Embryonic facial prominence (tissue), 1 donor: ENCODE measurements around the gene TUBGCP5.
"Not testable (repeated sequence)": the region's sequence is repeated elsewhere in the genome, so short reads cannot be mapped to it uniquely, and the experiment has no call there.

Source experiments
- DNase-seq: peaks from one replicate; pipeline ENCODE4 v3.0.0-alpha.2; 2016; ENCODE audit errors: extremely low spot score

Gene TUBGCP5

DNA sequence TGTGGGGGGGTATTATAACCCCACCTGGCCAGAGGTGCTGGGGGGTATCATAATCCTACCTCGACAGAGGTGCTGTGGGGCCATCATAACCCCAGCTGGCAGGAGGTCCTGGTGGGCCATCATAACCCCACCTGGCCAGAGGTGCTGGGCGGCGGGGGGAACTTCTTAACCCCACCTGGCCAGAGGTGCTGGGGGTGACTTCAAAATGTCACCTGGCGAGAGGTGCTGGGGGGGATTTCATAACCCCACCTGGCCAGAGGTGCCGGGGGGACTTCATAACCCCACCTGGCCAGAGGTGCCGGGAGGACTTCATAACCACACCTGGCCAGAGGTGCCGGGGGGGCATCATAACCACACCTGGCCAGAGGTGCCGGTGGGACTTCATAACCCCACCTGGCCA, 2.4 kb upstream of the TUBGCP5 start:
- DNase-seq: not testable (repeated sequence)

DNA sequence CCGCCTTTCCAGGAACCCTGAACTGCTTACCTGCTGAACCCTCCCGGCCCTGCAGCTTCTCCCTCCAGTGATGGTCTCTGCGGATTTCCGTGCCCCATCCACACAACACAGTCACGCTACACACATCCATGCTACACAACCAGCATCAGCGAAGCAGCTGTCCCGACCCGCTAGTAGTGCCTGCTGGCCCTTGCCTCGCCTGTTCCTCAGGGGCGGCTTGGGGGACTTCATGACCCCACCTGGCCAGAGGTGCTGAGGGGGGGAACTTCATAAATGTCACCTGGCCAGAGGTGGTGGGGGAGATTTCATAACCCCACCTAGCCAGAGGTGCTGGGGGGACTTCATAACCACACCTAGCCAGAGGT, 530 bp upstream of the TUBGCP5 start:
- no peak for DNase-seq

DNA sequence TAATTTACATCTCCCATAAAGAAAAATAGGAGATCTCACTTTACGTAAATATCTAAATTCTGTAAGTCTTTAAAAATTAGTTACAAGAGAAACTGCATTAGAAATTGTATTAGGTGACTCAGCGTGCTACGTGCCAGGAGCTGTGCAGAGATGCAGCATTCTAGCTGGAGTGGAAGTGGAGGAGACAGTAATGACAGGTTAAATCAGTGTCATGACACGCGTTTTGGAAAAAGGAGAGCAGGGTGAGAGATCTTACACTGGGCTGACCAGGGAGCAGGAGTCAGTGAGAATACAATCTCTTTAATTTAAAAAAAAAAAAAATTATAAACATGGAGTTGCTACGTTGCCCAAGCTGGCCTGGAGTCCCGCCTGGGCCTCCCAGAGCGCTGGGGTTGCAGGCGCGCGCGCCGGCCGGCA, 635 bp downstream of the TUBGCP5 start:
- no peak for DNase-seq

DNA sequence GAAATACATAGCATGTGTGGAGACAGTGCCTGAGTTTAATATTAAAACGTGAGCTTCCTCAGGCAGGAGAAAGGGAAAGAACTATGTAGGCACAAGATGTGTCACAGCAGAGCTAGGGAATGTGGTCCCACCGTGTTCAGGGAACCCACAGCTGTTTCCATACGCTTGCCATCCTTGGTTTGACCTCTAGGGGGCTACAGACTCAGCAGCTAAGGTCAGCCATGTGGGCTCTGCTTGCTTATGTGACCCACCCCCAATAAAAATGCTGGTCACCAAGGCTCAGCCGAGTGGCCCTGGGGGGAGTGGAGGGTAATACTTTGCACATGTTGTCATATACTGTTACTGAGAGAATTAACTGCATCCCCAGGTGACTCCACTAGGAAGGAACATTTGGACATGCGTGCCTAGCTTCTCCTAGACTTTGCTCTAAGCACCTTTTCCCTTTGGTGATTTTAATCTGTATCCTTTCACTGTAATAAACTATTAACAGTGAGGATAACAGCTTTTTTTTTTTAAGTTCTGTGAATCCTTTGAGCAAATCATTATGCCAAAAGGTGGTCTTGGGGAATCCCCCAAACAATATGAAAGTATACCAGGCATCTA, 3.3 kb downstream of the TUBGCP5 start:
- DNase-seq: no peak

DNA sequence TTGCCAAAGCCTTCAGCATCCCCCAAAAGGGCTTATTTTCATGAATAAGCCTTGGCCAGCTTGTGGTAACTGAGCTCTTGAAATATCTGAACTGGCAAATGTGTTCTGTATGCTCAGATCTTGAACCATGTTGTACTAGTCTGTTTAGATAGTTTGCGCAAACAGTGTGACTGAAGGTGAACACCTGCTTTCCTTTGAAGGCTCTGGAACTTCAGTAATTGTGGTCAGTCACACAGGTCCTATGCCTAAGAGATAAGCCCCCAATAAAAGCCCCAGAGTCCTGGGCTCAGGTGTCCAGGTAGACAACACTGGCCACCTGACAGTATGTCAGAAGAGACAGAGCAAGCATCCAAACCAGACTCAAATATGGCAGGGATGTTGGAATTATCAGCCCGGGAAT, 5.4 kb downstream of the TUBGCP5 start:
- no peak for DNase-seq

DNA sequence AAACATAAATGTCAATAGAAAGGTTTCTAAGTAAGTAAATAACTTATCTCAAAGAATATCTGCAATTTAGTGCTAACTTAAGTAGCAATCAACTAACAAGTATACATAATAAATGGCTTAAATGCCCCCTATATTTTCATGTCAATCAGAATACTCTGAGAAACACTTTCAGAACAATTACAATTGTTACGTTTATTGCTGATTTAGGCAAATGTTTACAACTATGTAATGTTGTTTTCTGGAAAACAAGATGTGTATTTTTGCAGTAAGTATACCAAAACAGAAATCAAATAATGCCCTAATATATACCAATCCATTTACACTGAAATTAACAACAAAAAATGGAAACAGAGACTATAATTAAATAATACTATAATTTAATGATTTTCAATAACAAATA, 13.2 kb downstream of the TUBGCP5 start:
- no peak for DNase-seq

DNA sequence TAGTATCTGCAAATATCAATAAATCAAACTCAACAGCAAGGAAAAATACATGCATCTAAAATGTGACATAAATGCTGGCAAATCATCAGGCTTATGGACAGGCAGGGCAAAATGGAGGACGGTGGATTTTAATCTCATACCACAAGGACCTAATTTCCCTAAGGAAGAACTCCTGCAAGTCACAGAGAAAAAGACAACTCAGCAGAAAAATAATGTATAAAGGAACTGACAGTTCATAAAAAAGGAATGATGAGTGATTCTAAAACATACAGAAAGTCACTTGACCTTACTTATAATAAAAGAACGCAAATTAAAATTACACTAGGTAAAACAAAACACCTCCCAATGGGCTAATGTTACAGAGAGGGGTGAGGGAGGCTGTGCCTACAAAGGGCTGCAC, 17.2 kb downstream of the TUBGCP5 start:
- no peak for DNase-seq

DNA sequence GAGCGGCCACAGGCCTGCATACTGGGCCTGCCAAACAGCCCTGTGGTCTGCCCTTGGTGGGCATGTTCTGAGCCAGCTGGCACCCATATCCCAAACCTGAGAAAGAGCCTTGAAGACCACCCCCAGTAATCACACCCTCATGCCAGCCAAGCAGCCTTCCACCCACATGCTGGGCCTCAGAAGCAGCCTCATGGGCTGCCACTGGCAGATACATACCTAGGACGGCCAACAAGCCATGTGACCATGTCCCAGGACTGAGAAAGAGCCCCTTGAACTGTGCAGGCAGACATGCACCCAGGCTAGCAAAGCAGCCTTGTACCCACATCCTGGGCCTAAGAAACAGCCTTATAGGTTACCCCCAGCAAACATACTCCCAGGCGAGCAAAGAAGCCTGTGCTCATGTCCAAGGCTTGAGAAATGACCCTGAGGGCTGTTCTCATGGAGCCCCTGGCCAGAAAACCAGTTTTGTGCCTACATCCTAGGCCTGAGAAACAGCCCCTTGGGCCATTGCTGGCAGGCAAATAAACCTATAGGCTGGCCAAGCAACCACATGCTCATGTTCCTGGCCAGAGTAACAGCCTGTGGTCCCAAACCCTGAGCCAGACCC, 24.9 kb downstream of the TUBGCP5 start:
- no peak for DNase-seq

DNA sequence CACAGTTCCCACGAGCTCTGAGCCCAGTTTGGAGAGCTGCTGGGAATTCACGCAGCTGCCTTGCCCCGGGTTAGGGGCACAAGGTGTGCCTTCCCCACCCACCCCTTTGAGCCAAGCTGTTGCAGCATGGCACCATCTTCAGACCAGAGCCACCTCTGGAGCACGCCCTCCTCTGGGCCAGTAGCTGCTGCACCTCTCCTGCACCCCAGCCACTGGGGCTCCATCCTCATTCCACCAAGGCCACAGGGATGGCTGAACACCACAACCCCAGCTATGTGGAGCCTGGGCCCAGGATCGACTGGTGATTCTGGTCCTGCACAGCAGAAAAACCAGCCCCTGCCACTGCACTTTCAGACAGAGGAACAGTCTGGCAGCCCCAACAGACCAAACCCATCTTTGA, 25.7 kb downstream of the TUBGCP5 start:
- no peak for DNase-seq

DNA sequence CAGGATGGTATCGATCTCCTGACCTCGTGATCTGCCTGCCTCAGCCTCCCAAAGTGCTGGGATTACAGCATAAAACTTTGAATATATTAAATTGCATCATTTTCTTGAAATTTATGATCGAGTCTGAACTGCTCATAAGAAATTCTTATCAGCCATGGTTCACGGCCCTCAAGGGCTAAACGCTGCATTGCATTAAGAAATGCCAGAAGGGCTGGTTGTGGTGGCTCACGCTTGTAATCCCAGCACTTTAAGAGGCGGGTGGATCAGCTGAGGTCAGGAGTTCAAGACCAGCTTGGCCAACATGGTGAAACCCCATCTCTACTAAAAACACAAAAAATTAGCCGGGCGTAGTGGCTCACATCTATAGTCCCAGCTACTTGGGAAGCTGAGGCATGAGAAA, 26.8 kb downstream of the TUBGCP5 start:
- not testable (repeated sequence) for DNase-seq

DNA sequence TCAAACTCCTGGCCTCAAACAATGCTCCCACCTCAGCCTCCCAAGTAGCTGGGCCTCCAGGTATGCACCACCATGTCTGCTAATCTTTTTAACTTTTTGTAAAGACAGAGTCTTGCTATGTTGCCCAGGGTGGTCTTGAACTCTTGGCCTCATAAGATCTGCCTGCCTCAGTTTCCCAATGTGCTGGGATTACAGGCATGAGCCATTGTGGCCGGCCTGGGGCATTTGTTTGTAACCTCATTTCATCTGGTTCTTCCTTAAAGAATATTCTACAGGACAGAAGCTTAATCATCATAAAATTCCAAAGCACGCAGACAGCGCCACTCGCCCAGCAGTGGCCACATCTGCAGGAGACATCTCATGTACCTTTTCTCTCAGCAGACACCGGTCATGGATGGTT, 35.6 kb downstream of the TUBGCP5 start:
- no peak for DNase-seq

DNA sequence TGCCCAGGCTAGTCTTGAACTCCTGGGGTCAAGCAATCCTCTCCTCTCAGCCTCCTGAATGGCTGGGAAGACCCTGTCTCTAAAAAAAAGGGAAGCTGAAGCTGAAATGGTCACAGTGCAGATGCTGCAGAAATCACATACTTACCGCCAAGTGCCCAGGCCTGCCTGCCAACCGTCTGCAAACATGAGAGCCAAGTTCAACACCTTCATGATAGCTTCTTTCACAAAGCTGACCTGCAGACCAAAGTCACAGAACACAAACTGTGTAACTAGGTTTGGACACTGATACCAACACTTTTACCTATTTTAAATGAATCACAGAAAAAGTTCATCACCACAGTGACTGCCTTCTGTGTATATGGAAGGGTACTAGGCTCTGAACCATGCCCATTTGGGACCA, 36.4 kb downstream of the TUBGCP5 start:
- DNase-seq: no peak

DNA sequence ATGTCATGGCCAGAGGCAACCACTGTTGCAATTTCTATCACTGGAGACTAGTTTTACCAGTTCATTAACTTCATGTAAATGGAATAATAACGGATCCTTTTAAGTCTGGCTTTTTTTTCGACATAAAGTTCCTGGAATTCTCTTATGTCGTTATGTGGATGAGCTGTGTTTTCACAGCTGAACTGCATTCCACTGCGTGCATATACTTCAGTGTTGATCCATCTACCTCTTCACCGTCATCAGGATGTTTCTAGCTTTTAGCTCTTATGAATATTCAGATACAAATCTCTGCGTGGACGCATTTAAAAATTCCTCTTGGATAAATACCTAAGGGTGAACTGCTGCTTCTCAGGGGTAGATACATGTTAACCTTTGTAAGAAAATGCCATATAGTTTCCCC, 43.6 kb downstream of the TUBGCP5 start:
- no peak for DNase-seq

DNA sequence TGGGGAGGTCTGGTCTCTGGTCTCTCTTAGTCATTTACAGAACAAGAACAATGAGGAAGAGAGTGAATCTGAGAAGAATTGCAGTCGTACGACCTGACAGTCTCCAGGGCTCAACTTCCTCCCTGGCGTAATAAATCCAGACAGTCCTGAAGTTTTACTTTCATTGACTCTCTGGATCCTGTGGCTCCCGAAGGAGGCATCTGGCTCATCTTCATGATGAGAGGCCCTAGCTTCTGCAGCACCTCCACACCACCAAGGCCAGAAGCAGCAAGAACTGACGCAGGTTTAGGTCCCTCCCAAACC, 47.4 kb downstream of the TUBGCP5 start:
- no peak for DNase-seq

DNA sequence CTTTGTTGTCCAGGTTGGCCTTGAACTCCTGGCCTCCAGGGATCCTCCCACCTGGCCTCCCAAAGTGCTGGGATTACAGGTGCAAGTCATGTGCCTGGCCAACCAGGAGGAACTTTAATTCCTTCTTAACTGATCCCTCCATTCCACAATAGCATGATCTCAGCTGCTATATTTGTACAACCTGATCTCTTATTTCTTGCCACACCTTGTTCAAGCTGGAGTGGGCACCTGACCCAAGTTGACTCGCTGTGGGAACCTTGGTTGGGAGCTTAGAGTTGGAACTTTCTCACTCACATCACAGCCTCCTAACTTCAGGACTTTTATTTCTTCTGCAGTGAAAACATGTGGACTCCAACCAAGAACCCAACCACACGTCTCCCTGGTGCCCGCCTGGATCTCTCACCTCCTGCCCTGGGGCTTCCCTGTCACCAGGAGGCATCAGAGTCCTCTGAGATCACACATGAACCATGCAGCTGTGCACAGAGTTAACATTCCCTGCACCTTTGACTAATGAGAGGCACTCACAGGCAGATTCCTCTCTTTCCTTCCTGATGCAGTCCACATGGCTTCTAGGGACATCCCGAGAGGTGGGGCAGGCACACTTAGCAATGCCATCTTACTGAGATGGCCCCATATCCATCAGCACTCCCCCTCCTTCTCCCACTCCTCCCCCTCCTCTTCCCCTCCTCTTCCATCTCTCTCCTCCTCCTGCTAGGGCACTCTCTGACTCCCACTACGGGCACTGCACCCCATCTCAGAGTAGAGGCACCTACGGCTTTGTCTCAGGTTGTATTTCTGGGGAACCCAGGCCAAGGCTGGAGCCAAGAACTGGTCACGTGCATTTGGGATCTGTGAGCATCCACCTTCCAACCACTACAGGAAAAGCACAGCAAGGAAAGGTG, 49.5 kb downstream of the TUBGCP5 start:
- no peak for DNase-seq

DNA sequence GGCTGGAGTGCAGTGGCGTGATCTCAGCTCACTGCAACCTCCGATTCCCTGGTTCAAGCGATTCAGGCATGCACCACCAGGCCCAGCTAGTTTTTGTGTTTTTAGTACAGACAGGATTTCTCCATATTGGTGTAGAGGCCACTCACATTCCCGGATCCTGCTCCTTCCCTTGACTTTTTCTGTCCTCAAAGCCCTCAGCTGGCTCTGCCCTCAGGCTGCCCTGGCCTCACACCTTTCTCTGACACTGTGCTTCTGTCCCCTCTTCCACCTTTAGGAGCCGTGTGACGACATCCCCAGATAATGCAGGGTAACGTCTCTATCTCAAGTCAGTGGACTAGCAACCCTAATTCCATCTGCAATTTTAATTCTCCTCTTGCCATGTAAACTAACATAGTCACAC, 50.6 kb downstream of the TUBGCP5 start:
- DNase-seq: no peak

DNA sequence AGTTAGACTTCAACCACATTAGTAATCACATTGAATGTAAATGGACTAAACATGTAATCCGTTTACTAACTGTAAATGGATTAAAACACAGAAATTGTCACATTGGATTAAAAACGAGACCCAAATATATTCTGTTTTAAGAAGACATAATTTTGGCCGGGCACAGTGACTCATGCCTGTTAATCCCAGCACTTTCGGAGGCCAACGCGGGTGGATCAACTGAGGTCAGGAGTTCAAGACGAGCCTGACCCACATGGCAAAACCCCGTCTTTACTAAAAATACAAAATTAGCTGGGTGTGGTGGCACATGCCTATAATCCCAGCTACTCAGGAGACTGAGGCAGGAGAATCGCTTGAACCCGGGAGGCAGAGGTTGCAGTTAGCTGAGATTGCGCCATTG, 57.4 kb downstream of the TUBGCP5 start:
- DNase-seq: not testable (repeated sequence)

DNA sequence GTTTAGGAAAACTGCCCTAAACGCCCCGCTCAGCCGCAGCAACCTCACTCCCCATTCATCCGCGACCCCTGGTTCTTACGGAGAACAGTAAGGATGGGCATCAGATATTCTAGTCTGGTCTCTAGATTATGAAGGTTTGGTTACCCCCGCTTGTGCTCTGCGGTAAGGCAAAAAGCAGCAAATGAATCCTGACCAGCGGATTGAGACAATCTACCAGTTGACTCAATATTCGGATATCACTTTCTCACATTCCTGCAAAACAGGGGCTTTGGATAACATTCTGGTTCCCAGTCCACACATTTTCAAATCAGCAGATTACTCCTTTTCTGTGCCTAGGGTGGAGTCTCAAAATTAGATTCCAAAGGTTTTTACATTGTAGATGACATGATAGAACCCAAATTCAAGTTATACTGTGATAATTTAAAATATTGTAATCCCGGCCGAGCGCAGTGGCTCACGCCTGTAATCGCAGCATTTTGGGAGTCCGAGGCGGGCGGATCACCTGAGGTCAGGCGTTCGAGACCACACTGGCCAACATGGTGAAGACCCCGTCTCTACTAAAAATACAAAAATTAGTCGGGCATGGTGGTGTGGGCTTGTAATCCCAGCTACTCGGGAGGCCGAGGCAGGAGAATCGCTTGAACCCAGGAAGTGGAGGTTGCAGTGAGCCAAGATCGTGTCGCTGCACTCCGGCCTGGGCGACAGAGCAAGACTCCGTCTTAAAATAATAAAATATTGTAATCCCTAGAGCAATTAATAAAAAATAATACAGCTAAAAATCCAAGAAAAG, 58.1 kb downstream of the TUBGCP5 start:
- DNase-seq: no peak

DNA sequence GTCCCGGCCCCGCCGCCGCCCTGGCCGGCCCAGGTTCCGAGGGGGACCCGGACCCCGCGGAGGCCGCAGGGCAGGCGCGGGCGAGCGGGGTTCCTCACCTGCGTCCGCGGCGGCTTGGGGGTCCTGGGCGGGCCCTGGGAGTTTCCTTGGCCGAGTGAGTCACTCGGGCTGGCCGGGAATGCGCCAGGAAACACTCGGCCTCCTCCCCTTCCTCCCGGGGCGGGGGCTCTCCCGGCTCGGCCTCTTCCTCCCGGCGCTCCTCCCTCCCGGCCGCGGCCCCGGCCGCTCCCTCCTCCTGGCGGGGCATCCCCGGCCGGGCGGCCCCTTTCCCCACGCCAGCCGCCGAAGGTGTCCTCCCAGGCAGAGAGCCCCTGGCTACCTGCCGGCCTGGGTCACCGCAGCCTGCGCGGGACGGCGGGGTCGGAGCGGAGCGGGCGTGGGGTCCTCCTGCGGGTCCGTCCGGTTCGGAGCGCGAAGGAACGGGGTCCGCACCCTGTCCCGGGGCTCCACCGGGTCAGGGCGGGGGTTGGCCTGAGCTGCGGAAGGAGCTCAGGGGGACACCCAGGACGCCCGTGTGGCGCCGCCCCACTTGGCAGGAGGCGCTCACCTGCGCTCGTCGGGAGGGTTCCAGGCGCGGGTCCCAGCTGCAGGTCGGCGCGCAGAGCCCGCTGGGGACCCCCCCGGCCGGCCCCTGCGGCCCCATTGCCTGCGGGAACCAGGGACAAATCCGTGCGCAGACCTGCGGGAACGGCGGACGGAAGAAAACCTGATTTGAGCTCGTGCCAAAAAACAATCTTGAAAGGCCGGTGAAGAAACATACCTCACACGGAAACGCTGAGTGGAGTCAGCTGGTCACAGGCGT, 58.9 kb downstream of the TUBGCP5 start, which contains the start of gene CYFIP1:
TSS of gene CYFIP1 (minus strand) at position 180 of the 862 bp plus-strand sequence. CDS start 33,083 bp downstream, outside the sequence.
- DNase-seq: peak; percentile 51

DNA sequence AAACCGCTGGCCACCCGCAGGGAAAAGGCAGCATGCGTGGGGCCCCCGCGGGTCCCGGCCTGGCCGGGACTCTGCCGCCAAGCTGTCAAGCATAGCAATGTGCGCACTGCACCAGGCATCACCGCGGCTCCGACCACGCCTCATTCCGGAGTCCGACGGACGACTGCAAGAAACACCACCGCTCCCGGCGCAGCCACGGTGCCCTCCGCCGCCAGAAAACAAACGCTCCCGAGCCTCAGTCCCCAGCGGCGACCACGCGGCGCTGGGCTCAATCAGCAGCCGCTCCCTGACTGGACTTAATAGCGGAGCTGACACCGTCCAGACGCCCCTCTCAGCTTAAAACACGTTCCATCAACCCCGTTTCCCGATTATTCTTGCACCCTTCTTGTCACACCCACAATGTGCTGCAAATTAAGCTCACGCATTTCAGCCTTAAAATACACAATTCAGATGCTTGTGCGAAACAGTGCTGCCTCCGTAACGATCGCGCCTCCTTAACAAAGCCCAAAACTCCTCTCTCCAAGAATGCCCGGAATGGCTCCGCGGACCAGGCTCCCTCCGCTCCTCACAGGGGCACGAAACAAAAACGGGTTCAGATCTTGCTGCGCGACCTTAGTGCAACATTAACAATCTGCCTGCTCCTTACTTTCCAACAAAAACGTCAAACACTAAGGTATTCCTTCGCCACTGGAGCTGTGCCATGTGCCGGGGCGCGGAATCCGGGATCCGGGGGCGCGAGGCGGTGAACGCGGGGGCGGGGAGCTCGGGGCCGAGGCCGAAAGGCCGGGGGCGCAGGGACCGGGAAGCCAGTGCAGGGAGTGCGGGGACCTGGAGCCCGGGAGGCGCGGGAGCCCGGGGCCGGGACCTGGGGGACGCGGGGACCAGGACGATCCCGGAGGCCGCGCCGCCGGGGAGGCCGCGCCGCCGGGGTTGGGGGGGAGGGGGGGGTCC, 59.9 kb downstream of the TUBGCP5 start:
- DNase-seq: no peak
